CD14-positive monocyte (primary cell): ENCODE results near the gene HAGH. TPM values are rescaled to one million over a fixed set of nuclear protein-coding genes. Genes with fewer than 3 reads are reported as not detected.

Experiments
- DNase-seq, 3 donors: peaks; one replicate each; pipeline ENCODE4 v3.0.0-alpha.2; 2011 to 2022
- H2AFZ ChIP-seq: 2 replicates; pipeline ENCODE4 v1.6.0; 2012; ENCODE audit warnings: mild to moderate bottlenecking, low read depth, low read length, inconsistent platforms; ENCODE audit not compliant: insufficient read depth, poor library complexity, severe bottlenecking
- H3K27ac ChIP-seq, 2 donors: 1 replicate in 1 of 2; 2 replicates in 1 of 2; pipeline ENCODE4 v1.5.1; 2012 to 2013; ENCODE audit warnings: low read length in 2 of 2, control low read depth in 1 of 2, inconsistent platforms in 1 of 2, low read depth in 1 of 2, mild to moderate bottlenecking in 1 of 2
- H3K27me3 ChIP-seq, 2 donors: one replicate each; pipeline versions ENCODE4 v1.6.0 to v1.6.1; 2011 to 2013; ENCODE audit warnings: low read length in 2 of 2; ENCODE audit not compliant: control insufficient read depth in 2 of 2, insufficient read depth in 2 of 2
- H3K36me3 ChIP-seq, 2 donors: replicated peaks in 1 of 2; 1 replicate in 1 of 2; 2 replicates in 1 of 2; pipeline versions ENCODE4 v1.5.1 to v1.6.1; 2012 to 2013; ENCODE audit warnings: low read length in 2 of 2, control low read depth in 1 of 2, inconsistent platforms in 1 of 2, mild to moderate bottlenecking in 1 of 2; ENCODE audit not compliant: insufficient read depth in 2 of 2, control insufficient read depth in 1 of 2
- H3K4me1 ChIP-seq, 2 donors: 1 replicate in 1 of 2; 2 replicates in 1 of 2; pipeline versions ENCODE4 v1.5.1 to v1.6.1; 2012 to 2013; ENCODE audit warnings: low read length in 2 of 2, control low read depth in 1 of 2, inconsistent platforms in 1 of 2, mild to moderate bottlenecking in 1 of 2, moderate library complexity in 1 of 2; ENCODE audit not compliant: insufficient read depth in 2 of 2, control insufficient read depth in 1 of 2
- H3K4me2 ChIP-seq: replicated peaks from 2 replicates; pipeline ENCODE3; 2012; ENCODE audit warnings: low read length, moderate library complexity, mild to moderate bottlenecking; ENCODE audit not compliant: poor library complexity, severe bottlenecking; ENCODE audit errors: extremely low read depth
- H3K4me3 ChIP-seq, 3 experiments: fragments of 200-600 bp in 1 of 3; sonication (generic) in 1 of 3; replicated peaks in 1 of 3; 1 replicate in 2 of 3; 2 replicates in 1 of 3; pipeline ENCODE4 v1.5.1; 2011 to 2013; ENCODE audit warnings: low read length in 3 of 3, mild to moderate bottlenecking in 3 of 3, control low read depth in 2 of 3, low read depth in 2 of 3, inconsistent platforms in 1 of 3, moderate library complexity in 1 of 3
- H3K79me2 ChIP-seq: 2 replicates; pipeline ENCODE4 v1.6.0; 2012; ENCODE audit warnings: mild to moderate bottlenecking, control low read depth, inconsistent platforms, low read length, moderate library complexity; ENCODE audit not compliant: insufficient read depth
- H3K9ac ChIP-seq: 2 replicates; pipeline ENCODE4 v1.6.0; 2017; ENCODE audit warnings: low read length, mild to moderate bottlenecking; ENCODE audit not compliant: insufficient read depth, poor library complexity, severe bottlenecking
- H3K9me3 ChIP-seq, 2 donors: replicated peaks in 1 of 2; 1 replicate in 1 of 2; 2 replicates in 1 of 2; pipeline versions ENCODE4 v1.5.1 to v1.6.1; 2012 to 2013; ENCODE audit warnings: low read length in 2 of 2, control low read depth in 1 of 2; ENCODE audit not compliant: control insufficient read depth in 1 of 2, insufficient read depth in 1 of 2
- H4K20me1 ChIP-seq: 2 replicates; pipeline ENCODE4 v1.6.0; 2012; ENCODE audit warnings: mild to moderate bottlenecking, low read length, control low read depth, moderate library complexity; ENCODE audit not compliant: insufficient read depth
- H3K27ac Mint-ChIP-seq, 7 donors: one replicate each; pipeline ENCODE4 v1.8.0; 2020; ENCODE audit warnings: mild to moderate bottlenecking in 7 of 7, mixed read lengths in 7 of 7, moderate library complexity in 6 of 7, inconsistent platforms in 2 of 7
- H3K27me3 Mint-ChIP-seq, 3 donors: one replicate each; pipeline ENCODE4 v1.8.0; 2021 to 2022; ENCODE audit warnings: low read depth in 3 of 3, mild to moderate bottlenecking in 3 of 3, mixed read lengths in 3 of 3, moderate library complexity in 3 of 3, inconsistent platforms in 1 of 3
- H3K36me3 Mint-ChIP-seq, 2 donors: one replicate each; pipeline ENCODE4 v1.8.0; 2020; ENCODE audit warnings: mixed read lengths in 2 of 2, inconsistent platforms in 1 of 2, mild to moderate bottlenecking in 1 of 2
- H3K4me1 Mint-ChIP-seq: one replicate; pipeline ENCODE4 v1.8.0; 2020; ENCODE audit warnings: mild to moderate bottlenecking, mixed read lengths
- H3K4me3 Mint-ChIP-seq, 2 donors: one replicate each; pipeline ENCODE4 v1.8.0; 2020; ENCODE audit warnings: mild to moderate bottlenecking in 2 of 2, mixed read lengths in 2 of 2, moderate library complexity in 1 of 2
- H3K9me3 Mint-ChIP-seq, 7 donors: one replicate each; pipeline ENCODE4 v1.8.0; 2020 to 2022; ENCODE audit warnings: mixed read lengths in 7 of 7, mild to moderate bottlenecking in 6 of 7, moderate library complexity in 6 of 7, inconsistent platforms in 2 of 7
- CTCF ChIP-seq: fragments of 200-600 bp; IDR thresholded peaks from one replicate; pipeline ENCODE4 v1.8.0; 2022; ENCODE audit warnings: antibody characterized with exemption, mild to moderate bottlenecking
- WGBS: methylation state at CpG from one replicate; pipeline ENCODE4 v1.1.5; 2013; ENCODE audit warnings: missing lambda C conversion rate; ENCODE audit not compliant: insufficient coverage; 5-methylcytosine and 5-hydroxymethylcytosine counted together
- intact Hi-C, 2 donors: fragments of 100-400 bp; cut with micrococcal nuclease; formaldehyde crosslinking; loops; one replicate each; pipeline versions ENCODE4 v1.15.0 to v1.15.1; 2023
- polyA plus RNA-seq, 3 donors: library from polyadenylated mRNA; depleted of rRNA in 1 of 3; unstranded in 2 of 3; stranded (reverse) in 1 of 3; fragments of 300-500 nt in 2 of 3; fragments of >200 nt in 1 of 3; fragmentation: Illumina TruSeq in 2 of 3; gene quantifications; 1 replicate in 2 of 3; 2 replicates in 1 of 3; pipeline ENCODE4 v1.2.3, GENCODE V29; 2012 to 2021

The HAGH gene
- polyA plus RNA-seq, 3 donors: 42.6 to 82.1 (median 47.7) TPM

GRCh38 chr16:1846416-1846815, 19.8 kb upstream of the HAGH start:
- Histone ChIP-seq H3K27me3 (no peaks in the 10 kb centered on the region), H3K27ac (no peak overlapping the region), H3K9ac (no peak overlapping the region), H3K4me2 (no peak overlapping the region), H3K36me3 (no peaks in the 10 kb centered on the region), H3K9me3 (no peaks in the 10 kb centered on the region), H4K20me1 (no peaks in the 10 kb centered on the region), H3K4me1 (no peaks in the 10 kb centered on the region), H3K79me2 (no peaks in the 10 kb centered on the region), H3K4me3 (no peak overlapping the region), H2AFZ (no peak overlapping the region)
- H3K27me3 Mint-ChIP-seq: peaks cover 2 to 19% (median 9%) of the 10 kb centered on the region in 3 donors
- H3K9me3 Mint-ChIP-seq: no peaks in the 10 kb centered on the region
- WGBS: no CpG with 5 or more reads among the region's 1 CpG
- H3K4me3 Mint-ChIP-seq: no peak overlapping the region
- DNase-seq: no peak
- no peak for TF ChIP-seq CTCF
- H3K4me1 Mint-ChIP-seq: no peaks in the 10 kb centered on the region
- intact Hi-C loops: no loop called here
- H3K27ac Mint-ChIP-seq: no peak overlapping the region
- no peaks in the 10 kb centered on the region for H3K36me3 Mint-ChIP-seq

DNA sequence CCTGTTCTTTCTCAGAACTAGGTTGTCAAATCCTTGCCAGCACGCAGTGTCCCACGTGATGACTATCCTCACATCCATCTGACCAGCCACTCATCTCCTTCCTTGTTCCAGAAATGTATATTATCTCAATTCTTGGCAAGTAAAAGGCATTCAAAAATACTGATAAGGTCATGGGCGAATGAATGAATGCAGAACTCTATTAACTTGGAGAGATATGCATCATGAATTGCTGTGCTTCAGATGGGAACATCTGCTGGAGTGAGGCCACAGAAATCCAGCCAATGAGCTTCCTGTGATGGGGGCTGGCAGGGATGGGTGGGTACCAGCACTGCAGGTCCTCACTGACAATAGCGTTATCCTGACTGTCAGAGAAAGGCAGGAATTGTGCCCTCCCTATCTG, 19.4 kb upstream of the HAGH start:
- Histone ChIP-seq H3K36me3 (no peaks in the 10 kb centered on the region), H4K20me1 (no peaks in the 10 kb centered on the region), H3K27ac (no peak overlapping the region), H2AFZ (no peak overlapping the region), H3K9ac (no peak overlapping the region), H3K9me3 (no peaks in the 10 kb centered on the region), H3K79me2 (no peaks in the 10 kb centered on the region), H3K4me2 (no peak overlapping the region), H3K4me3 (no peak overlapping the region), H3K4me1 (no peaks in the 10 kb centered on the region), H3K27me3 (no peaks in the 10 kb centered on the region)
- intact Hi-C loops: no loop called here
- Mint-ChIP-seq H3K4me1 (no peaks in the 10 kb centered on the region), H3K27ac (no peak overlapping the region), H3K9me3 (no peaks in the 10 kb centered on the region), H3K36me3 (no peaks in the 10 kb centered on the region), H3K27me3 (peaks cover 2 to 16% (median 9%) of the 10 kb centered on the region in 3 donors), H3K4me3 (no peak overlapping the region)
- 77% methylated on average over 3 of the region's 4 CpGs for WGBS
- no peak for DNase-seq
- no peak for TF ChIP-seq CTCF
